Measurements from ENCODE around the gene PHF21A.
"Not testable (repeated sequence)": the region's sequence is repeated elsewhere in the genome, so short reads cannot be mapped to it uniquely, and the experiment has no call there.

The PHF21A gene

DNA sequence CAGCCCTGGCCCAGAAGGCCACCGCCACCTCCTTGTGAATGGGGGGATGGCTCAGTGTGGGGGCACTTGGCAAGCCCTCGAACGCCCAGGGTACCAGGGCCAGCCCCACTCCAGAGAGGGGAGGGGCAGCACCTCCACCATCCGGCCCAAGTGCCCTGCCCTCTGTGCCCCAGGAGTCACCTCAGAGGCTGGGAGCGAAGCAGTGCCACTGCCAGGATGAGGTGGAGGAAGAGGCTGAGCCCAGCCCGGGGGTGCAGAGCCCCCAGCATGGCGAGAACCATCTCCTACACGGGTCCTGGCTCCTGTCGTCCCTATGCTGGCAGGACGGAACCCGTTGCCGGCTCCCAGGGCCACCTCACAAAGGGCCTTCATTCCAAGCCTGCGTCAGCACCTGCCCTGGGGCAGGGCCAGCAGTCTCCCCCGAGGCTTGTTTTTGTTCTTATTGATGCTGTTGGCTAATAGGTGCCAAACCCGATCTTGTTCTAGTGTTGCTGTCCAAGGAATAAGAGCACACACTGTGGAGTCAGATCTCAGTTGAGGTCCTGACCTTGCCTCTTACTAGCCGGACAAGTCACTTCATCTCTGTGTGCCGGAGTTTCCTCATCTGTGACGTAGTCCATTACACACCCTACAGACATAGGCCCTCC lies 214.2 kb downstream of the PHF21A start, which contains the start of gene FREY1:
Gene FREY1 (minus strand): TSS at position 307 of the 647 bp plus-strand sequence. CDS start 26 bp downstream, at position 281.
- no peak within 1 kb of the TSS for H3K4me3 ChIP-seq (ENCODE audit: low read length)
- peaks cover 39% of the 10 kb centered on the region for H3K36me3 ChIP-seq (ENCODE audit: insufficient read depth, low read length)
- no peaks in the 10 kb centered on the region for H3K27me3 ChIP-seq (ENCODE audit: insufficient read depth, low read length)
- no peaks in the 10 kb centered on the region for H3K9me3 ChIP-seq (ENCODE audit: low read length)
- H2AFZ ChIP-seq (ENCODE audit: low read depth, low read length), result no peak within 1 kb of the TSS
- H3K4me1 ChIP-seq (ENCODE audit: insufficient read depth, low read length), result no peaks in the 10 kb centered on the region

GRCh38 chr11:45906096-45906682 lies 215.1 kb downstream of the PHF21A start:
- Histone ChIP-seq H3K4me3 (ENCODE audit: low read length) (no peak overlapping the region), H3K4me1 (ENCODE audit: insufficient read depth, low read length) (peaks cover 7% of the 10 kb centered on the region)

GRCh38 chr11:45905576-45905975 lies 215.7 kb downstream of the PHF21A start:
- H3K4me1 ChIP-seq (ENCODE audit: insufficient read depth, low read length), result peaks cover 13% of the 10 kb centered on the region
- not testable (repeated sequence) for H3K27me3 ChIP-seq (ENCODE audit: insufficient read depth, low read length); H3K9me3 ChIP-seq (ENCODE audit: low read length); H3K4me3 ChIP-seq (ENCODE audit: low read length); H2AFZ ChIP-seq (ENCODE audit: low read depth, low read length)
- peaks cover 33% of the 10 kb centered on the region for H3K36me3 ChIP-seq (ENCODE audit: insufficient read depth, low read length)

More at GRCh38 chr11:45906096-45906682, 215.1 kb downstream of the PHF21A start:
- Histone ChIP-seq H2AFZ (ENCODE audit: low read depth, low read length) (no peak overlapping the region), H3K27me3 (ENCODE audit: insufficient read depth, low read length) (no peaks in the 10 kb centered on the region), H3K36me3 (ENCODE audit: insufficient read depth, low read length) (peaks cover 39% of the 10 kb centered on the region), H3K9me3 (ENCODE audit: low read length) (no peaks in the 10 kb centered on the region)

GRCh38 chr11:45905095-45905494 lies 216.2 kb downstream of the PHF21A start:
- Histone ChIP-seq H3K9me3 (ENCODE audit: low read length) (no peaks in the 10 kb centered on the region), H3K27me3 (ENCODE audit: insufficient read depth, low read length) (no peaks in the 10 kb centered on the region), H3K4me3 (ENCODE audit: low read length) (no peak overlapping the region), H2AFZ (ENCODE audit: low read depth, low read length) (no peak overlapping the region), H3K36me3 (ENCODE audit: insufficient read depth, low read length) (peaks cover 29% of the 10 kb centered on the region), H3K4me1 (ENCODE audit: insufficient read depth, low read length) (peaks cover 16% of the 10 kb centered on the region)

GRCh38 chr11:45904309-45904915 lies 216.8 kb downstream of the PHF21A start:
- Histone ChIP-seq H3K4me3 (ENCODE audit: low read length) (no peak overlapping the region), H3K36me3 (ENCODE audit: insufficient read depth, low read length) (peaks cover 23% of the 10 kb centered on the region), H3K27me3 (ENCODE audit: insufficient read depth, low read length) (no peaks in the 10 kb centered on the region), H3K9me3 (ENCODE audit: low read length) (no peaks in the 10 kb centered on the region), H2AFZ (ENCODE audit: low read depth, low read length) (no peak overlapping the region), H3K4me1 (ENCODE audit: insufficient read depth, low read length) (peaks cover 16% of the 10 kb centered on the region)

DNA sequence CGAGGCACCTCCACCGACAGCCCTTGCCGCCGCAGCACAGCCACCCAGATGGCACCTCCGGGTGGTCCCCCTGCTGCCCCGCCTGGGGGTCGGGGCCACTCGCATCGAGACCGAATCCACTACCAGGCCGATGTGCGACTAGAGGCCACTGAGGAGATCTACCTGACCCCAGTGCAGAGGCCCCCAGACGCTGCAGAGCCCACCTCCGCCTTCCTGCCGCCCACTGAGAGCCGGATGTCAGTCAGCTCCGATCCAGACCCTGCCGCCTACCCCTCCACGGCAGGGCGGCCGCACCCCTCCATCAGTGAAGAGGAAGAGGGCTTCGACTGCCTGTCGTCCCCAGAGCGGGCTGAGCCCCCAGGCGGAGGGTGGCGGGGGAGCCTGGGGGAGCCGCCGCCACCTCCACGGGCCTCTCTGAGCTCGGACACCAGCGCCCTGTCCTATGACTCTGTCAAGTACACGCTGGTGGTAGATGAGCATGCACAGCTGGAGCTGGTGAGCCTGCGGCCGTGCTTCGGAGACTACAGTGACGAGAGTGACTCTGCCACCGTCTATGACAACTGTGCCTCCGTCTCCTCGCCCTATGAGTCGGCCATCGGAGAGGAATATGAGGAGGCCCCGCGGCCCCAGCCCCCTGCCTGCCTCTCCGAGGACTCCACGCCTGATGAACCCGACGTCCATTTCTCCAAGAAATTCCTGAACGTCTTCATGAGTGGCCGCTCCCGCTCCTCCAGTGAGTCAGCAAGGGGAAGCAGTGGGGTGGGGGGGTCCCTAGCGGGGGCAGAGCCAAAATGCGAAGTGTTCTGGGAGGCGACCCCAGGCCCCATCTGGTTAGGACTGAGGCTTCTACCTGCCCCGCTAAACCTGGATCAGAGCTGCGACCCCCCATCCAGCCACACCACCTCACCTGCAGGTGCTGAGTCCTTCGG lies 218.5 kb downstream of the PHF21A start:
- Histone ChIP-seq H3K27me3 (ENCODE audit: insufficient read depth, low read length) (no peaks in the 10 kb centered on the region), H2AFZ (ENCODE audit: low read depth, low read length) (no peak overlapping the region), H3K4me1 (ENCODE audit: insufficient read depth, low read length) (peaks cover 27% of the 10 kb centered on the region), H3K4me3 (ENCODE audit: low read length) (no peak overlapping the region), H3K36me3 (ENCODE audit: insufficient read depth, low read length) (peaks cover 23% of the 10 kb centered on the region), H3K9me3 (ENCODE audit: low read length) (no peaks in the 10 kb centered on the region)

DNA sequence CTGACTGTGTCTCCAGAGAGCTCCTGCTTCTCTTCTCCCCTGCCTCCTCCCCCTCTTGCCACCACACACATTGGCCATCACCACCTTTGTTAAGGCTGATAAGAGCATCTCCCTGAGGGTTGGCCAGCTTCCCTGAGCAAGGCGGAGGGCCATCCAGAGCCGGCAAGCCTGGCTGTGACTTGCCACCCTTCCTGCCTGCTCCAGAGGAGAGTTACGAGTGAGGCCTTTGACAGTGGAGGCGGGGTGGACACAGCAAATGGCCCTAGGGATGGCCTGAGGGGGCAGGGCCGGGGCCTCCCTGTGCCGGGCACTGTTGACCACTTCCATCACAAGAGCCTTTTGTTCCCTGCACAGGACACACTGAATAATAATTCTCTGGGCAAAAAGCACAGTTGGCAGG lies 219.6 kb downstream of the PHF21A start:
- Histone ChIP-seq H3K36me3 (ENCODE audit: insufficient read depth, low read length) (peaks cover 23% of the 10 kb centered on the region), H3K4me3 (ENCODE audit: low read length) (peak overlapping the region; percentile 83)

GRCh38 chr11:45900916-45901617 lies 220.2 kb downstream of the PHF21A start:
- Histone ChIP-seq H3K27me3 (ENCODE audit: insufficient read depth, low read length) (no peaks in the 10 kb centered on the region), H3K4me3 (ENCODE audit: low read length) (peak overlapping the region; percentile 83), H3K4me1 (ENCODE audit: insufficient read depth, low read length) (peaks cover 37% of the 10 kb centered on the region)

More for the DNA sequence above, 219.6 kb downstream of the PHF21A start:
- no peaks in the 10 kb centered on the region for H3K27me3 ChIP-seq (ENCODE audit: insufficient read depth, low read length)
- no peaks in the 10 kb centered on the region for H3K9me3 ChIP-seq (ENCODE audit: low read length)
- peaks cover 32% of the 10 kb centered on the region for H3K4me1 ChIP-seq (ENCODE audit: insufficient read depth, low read length)
- H2AFZ ChIP-seq (ENCODE audit: low read depth, low read length), result no peak overlapping the region

GRCh38 chr11:45900175-45900800 lies 221.0 kb downstream of the PHF21A start:
- Histone ChIP-seq H3K4me3 (ENCODE audit: low read length) (peak overlapping the region; percentile 83), H3K4me1 (ENCODE audit: insufficient read depth, low read length) (peaks cover 42% of the 10 kb centered on the region), H3K36me3 (ENCODE audit: insufficient read depth, low read length) (peaks cover 23% of the 10 kb centered on the region)
- not testable (repeated sequence) for H3K27me3 ChIP-seq (ENCODE audit: insufficient read depth, low read length); H2AFZ ChIP-seq (ENCODE audit: low read depth, low read length); H3K9me3 ChIP-seq (ENCODE audit: low read length)

More at GRCh38 chr11:45900916-45901617, 220.2 kb downstream of the PHF21A start:
- Histone ChIP-seq H3K36me3 (ENCODE audit: insufficient read depth, low read length) (peaks cover 23% of the 10 kb centered on the region), H2AFZ (ENCODE audit: low read depth, low read length) (no peak overlapping the region), H3K9me3 (ENCODE audit: low read length) (no peaks in the 10 kb centered on the region)

DNA sequence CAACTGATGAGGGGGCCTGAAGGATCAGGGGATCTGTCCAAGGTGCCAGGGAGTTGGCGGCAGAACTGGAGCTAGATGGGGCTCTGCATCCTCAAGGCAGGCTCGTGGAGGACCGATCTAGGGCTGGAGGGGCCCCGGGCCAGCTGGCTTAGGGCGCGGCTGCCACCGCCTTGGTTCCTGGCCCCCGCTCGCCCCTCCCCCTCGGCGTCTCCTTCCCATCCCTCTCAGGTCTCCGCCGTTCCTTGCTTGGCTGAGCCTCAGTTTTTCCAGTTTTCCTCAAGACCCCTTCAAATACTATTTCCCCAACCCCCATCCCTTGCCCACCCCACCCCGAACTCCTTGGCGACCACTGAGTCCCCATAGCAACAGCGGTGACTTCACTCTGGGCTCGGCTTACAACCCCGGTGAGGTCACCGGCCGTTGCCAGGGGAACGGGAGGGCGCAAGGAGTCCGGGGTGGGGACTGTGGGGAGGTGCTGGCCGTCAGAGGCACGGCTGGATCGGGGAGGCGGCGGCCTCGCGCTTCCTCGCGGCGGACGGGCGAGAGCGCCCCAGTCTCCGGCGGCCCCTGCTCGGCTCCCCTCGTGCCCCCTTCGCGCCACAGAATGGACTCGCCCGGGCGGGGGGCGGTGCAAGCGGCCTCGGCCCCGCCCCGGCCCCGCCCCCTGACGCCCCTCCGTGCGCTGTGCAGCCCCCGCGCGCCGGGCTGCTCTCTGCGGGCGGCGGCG lies 221.6 kb downstream of the PHF21A start:
- H3K4me3 ChIP-seq (ENCODE audit: low read length), result peak overlapping the region; percentile 83
- H3K36me3 ChIP-seq (ENCODE audit: insufficient read depth, low read length), result peaks cover 17% of the 10 kb centered on the region
- no peaks in the 10 kb centered on the region for H3K27me3 ChIP-seq (ENCODE audit: insufficient read depth, low read length)
- H2AFZ ChIP-seq (ENCODE audit: low read depth, low read length), result peak overlapping the region; percentile 37
- peaks cover 42% of the 10 kb centered on the region for H3K4me1 ChIP-seq (ENCODE audit: insufficient read depth, low read length)
- no peaks in the 10 kb centered on the region for H3K9me3 ChIP-seq (ENCODE audit: low read length)

DNA sequence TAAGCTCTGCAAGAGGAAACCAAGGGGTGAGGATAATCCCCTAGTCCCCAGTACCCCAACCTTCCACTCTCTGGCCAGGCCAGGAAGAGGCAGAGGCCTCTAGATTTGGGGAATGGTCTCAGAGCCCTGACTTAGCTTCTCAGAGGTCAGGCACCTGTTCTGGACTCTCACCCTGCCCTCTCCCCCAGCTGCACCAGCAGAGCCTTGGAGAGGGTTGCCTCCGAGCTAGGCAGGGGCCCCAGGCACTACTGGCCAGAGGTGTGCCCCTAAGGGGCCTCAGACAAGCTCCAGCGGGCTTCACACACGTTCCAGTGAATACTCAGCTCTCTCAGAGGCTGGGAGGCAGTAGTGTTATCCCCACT lies 222.2 kb downstream of the PHF21A start:
- Histone ChIP-seq H3K9me3 (ENCODE audit: low read length) (no peaks in the 10 kb centered on the region), H3K27me3 (ENCODE audit: insufficient read depth, low read length) (no peaks in the 10 kb centered on the region), H3K4me3 (ENCODE audit: low read length) (peak overlapping the region; percentile 54), H3K4me1 (ENCODE audit: insufficient read depth, low read length) (peaks cover 42% of the 10 kb centered on the region), H2AFZ (ENCODE audit: low read depth, low read length) (no peak overlapping the region), H3K36me3 (ENCODE audit: insufficient read depth, low read length) (peaks cover 12% of the 10 kb centered on the region)
